RWPE1 (cell line): ENCODE measurements around the gene SEMA3B.

ENCODE experiments used
- CTCF ChIA-PET: fragments of 350-600 bp; sonication (Branson Sonifier 250); formaldehyde crosslinking; extraction: SDS; loops from one replicate; lab custom pipeline; 2021; lab: Yijun Ruan, JAX
- POLR2A ChIA-PET: fragments of 400-600 bp; formaldehyde crosslinking; extraction: SDS; loops from one replicate; lab custom pipeline; 2020; ENCODE audit warnings: antibody characterized with exemption; ENCODE audit not compliant: low non-redundant PET; lab: Yijun Ruan, JAX
- DNase-seq: peaks from one replicate; pipeline ENCODE4 v3.0.0; 2012; ENCODE audit warnings: low spot score
- H3K27ac ChIP-seq: fragments of 450-650 bp; 2 replicates; pipeline ENCODE4 v1.5.1; 2017
- TF ChIP-seq, protein P1 (sequence below): fragments of 450-650 bp; conservative IDR thresholded peaks from 2 replicates; pipeline ENCODE4 v1.5.1; 2017; ENCODE audit warnings: low read depth, mild to moderate bottlenecking

Gene SEMA3B

DNA sequence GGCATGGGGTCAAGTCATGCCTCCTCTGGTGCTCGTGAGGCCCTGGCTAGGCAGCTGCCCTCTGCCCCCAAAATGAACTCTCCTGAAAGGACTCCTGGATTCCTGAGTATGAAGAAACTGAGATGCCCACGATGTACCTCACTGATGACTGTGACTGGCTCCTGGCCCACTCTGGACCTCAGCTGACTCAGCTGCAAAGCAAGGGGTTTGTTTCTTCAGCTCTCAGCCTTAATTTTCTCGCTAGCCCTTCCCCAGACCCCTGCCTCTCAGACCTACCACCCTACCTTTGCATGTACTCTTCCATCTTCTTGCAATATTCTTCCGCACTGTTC is 38.2 kb upstream of the SEMA3B start:
- ChIA-PET CTCF (no interaction called here), POLR2A (no interaction called here)
- no peak for DNase-seq
- TF ChIP-seq, protein P1, sequence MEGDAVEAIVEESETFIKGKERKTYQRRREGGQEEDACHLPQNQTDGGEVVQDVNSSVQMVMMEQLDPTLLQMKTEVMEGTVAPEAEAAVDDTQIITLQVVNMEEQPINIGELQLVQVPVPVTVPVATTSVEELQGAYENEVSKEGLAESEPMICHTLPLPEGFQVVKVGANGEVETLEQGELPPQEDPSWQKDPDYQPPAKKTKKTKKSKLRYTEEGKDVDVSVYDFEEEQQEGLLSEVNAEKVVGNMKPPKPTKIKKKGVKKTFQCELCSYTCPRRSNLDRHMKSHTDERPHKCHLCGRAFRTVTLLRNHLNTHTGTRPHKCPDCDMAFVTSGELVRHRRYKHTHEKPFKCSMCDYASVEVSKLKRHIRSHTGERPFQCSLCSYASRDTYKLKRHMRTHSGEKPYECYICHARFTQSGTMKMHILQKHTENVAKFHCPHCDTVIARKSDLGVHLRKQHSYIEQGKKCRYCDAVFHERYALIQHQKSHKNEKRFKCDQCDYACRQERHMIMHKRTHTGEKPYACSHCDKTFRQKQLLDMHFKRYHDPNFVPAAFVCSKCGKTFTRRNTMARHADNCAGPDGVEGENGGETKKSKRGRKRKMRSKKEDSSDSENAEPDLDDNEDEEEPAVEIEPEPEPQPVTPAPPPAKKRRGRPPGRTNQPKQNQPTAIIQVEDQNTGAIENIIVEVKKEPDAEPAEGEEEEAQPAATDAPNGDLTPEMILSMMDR: no peak
- H3K27ac ChIP-seq: peak overlapping the region; percentile 94

DNA sequence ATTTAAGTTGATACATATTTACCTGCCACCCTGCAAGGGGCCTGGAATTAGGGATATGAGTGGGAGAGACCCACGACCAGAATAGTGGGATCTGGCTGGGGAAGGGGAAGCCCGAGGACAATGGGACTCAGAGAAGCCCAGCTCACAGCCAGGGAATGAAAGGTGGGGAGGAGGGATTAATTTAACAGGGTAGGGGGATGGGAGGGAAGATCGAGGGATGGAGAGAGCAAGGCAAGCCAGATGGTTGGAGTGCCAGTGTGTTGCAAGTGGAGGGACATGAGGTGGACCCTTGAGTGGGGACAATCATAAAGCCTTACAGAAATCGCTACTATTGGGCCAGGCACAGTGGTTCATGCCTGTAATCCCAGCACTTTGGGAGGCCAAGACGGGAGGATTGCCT is 37.4 kb upstream of the SEMA3B start:
- no peak overlapping the region for H3K27ac ChIP-seq
- ChIA-PET CTCF (no interaction called here), POLR2A (no interaction called here)
- TF ChIP-seq, protein P1: no peak
- no peak for DNase-seq

DNA sequence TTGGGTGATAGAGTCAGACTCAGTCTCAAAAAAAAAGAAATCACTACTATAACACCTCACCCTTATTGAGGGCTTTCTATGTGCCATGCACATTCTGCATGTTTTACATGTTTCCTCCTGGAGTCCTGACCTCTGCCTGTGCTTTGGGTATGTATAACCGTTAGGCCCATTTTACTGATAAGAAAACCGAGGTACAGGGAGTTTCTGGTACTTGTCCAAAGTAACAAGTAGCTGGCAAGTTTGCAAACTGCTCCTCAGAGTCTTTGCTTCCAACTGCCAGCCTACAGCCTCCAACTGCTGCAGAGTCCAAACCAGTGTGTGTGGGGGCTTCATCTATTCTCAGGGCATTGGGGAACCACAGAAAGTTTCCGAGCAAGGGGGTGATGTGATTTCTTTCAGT is 36.6 kb upstream of the SEMA3B start:
- DNase-seq: no peak
- POLR2A ChIA-PET: no interaction called here
- peak overlapping the region; percentile 100; the same call in 1 of the 2 replicates for H3K27ac ChIP-seq
- CTCF ChIA-PET: interaction anchor here (0.6 kb wide), 1 partner anchor 14 kb away, joined by 3 read pairs; no protein-coding TSS in a partner anchor
- TF ChIP-seq, protein P1: no peak

DNA sequence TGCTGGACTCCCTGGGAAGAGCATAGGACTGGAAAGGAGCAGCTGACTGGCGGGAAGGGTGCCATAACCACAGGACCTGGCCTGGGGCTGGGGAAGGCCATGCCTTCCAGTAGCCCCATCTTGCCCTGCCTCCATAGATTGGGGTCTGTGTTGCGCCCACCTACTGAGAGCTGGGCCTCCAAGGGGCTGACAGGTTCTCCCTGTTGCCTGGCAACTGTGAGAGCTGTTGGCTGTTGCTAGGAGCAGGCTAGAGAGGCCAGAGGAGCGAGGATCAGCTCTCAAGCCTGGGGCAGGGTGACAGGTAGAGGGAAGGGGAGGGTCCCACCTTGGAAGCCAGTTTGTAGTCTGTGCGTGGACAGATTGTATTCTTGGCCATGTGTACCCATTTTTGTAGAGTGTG is 35.8 kb upstream of the SEMA3B start:
- ChIA-PET CTCF (interaction anchor here (0.6 kb wide), 1 partner anchor 1060 kb away, joined by 3 read pairs; no protein-coding TSS in a partner anchor), POLR2A (no interaction called here)
- DNase-seq: no peak
- TF ChIP-seq, protein P1: no peak
- H3K27ac ChIP-seq: peak overlapping the region; percentile 100

DNA sequence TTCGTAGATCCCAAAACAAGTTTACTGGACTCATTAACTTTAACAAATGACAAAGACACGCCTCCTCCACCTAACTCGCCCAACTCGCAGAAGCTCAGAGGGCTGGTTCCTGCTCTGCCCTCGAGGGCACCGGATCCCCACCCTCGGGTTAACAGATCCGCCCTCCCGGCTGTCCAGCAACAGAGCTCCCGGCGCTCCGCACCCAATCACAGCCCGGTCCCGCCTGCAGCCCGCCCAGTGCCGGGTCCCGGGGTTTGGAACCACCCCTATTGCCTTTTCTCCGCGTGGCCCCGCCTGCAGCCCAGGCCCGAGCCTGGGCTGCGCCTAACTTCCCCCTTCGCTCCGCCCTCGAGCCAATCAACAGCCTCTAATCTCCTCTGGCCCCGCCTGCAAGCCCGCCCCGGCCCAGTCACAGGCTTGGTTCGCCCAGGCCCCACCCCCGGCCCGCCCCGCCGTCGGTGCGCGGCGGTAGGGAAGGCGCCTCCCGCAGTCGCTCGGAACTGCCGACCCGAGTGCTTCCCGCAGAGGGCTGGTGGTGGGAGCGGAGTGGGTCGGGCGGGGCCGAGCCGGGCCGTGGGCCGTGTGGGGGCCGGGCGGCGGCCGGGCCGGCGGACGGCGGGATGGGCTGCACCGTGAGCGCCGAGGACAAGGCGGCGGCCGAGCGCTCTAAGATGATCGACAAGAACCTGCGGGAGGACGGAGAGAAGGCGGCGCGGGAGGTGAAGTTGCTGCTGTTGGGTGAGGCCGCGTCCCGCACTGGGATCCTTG is 33.0 kb upstream of the SEMA3B start, which contains the start of gene GNAI2:
Gene GNAI2, plus strand, starts transcription at position 489 of the 768 bp plus-strand sequence. Its CDS starts 132 bp downstream, at position 621.
- H3K27ac ChIP-seq: peak within 1 kb of the TSS; percentile 100
- POLR2A ChIA-PET: interaction anchor here (0.8 kb wide), 1 partner anchor 16 kb away, joined by 4 read pairs; no protein-coding TSS in a partner anchor
- DNase-seq: peak; percentile 94
- TF ChIP-seq, protein P1: no peak
- CTCF ChIA-PET: interaction anchor here (1.1 to 1.5 kb wide), 2 partner anchors 9 to 11 kb away, joined by 3 to 4 read pairs; no protein-coding TSS in a partner anchor

DNA sequence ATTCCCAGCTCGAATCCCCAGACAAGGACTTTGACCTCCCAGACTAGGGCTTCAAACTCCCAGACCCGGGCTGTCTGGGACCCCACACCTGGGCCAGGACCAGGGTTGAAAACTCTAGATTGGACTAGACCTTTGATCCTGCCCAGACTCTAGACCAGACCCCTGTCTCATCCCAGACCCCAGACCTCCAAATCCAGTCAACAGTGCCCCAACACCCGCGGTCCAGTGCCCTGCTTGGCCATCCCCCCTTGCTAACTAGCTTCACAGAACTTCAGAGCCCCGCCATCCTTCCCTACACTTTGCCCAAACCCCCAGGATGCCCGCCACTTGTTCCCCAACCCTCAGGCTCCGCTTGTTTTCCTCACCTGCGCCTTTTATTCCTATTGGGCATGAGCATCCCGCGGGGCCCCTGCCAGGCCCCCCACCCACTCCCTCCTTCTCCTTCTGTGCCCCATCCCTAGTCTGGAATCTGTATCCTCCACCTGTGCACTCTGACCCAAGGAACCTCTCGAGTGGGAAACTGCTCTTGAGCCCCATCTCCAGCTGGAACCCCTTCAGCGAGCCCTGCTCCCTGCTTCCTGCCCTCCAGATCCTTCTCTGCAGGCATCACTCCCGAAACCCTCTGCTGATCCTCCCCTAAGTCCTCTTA is 32.3 kb upstream of the SEMA3B start:
- POLR2A ChIA-PET: no interaction called here

More for the DNA sequence above, 32.3 kb upstream of the SEMA3B start:
- TF ChIP-seq, protein P1: no peak
- peak overlapping the region; percentile 100 for H3K27ac ChIP-seq
- CTCF ChIA-PET: interaction anchor here (0.8 to 1.5 kb wide), 3 partner anchors 10 kb away, joined by 3 to 5 read pairs (median 4); no protein-coding TSS in a partner anchor
- no peak for DNase-seq
